T-cell (primary cell): Measurements from ENCODE around the gene AKAP6. TPM values are rescaled to one million over a fixed set of nuclear protein-coding genes. Genes with fewer than 3 reads are reported as not detected.

Experiments used
- ATAC-seq, 4 experiments: fragments of 200-7000 bp in 3 of 4; fragments of 150-1000 bp in 1 of 4; cut with Tn5 transposase; replicated peaks in 1 of 4; 1 replicate in 3 of 4; 2 replicates in 1 of 4; pipeline ENCODE4 v1.10.0; 2021; ENCODE audit warnings: moderate library complexity in 3 of 4, mild to moderate bottlenecking in 2 of 4, moderate number of reproducible peaks in 1 of 4
- CTCF ChIA-PET, 2 donors: fragments of 300-600 bp; sonication (Branson Sonifier 250); formaldehyde crosslinking; loops; one replicate each; lab custom pipeline; 2022; ENCODE audit warnings: antibody characterized with exemption in 2 of 2; lab: Charles Lee
- POLR2A ChIA-PET, 2 donors: fragments of 300-600 bp; sonication (Branson Sonifier 250); formaldehyde crosslinking; loops; one replicate each; lab custom pipeline; 2022; ENCODE audit warnings: antibody characterized with exemption in 2 of 2; lab: Charles Lee
- DNase-seq, 35 experiments: peaks; one replicate each; pipeline versions ENCODE4 v3.0.0 to v3.0.0-alpha.2; 2013 to 2023
- H3K27ac ChIP-seq: one replicate; pipeline ENCODE4 v1.5.1; 2013; ENCODE audit warnings: low read length
- H3K27me3 ChIP-seq, 2 experiments: replicated peaks in 1 of 2; 1 replicate in 1 of 2; 2 replicates in 1 of 2; pipeline versions ENCODE4 v1.6.1 to v1.7.0; 2013; ENCODE audit warnings: low read length in 1 of 2, mixed read lengths in 1 of 2; ENCODE audit not compliant: control insufficient read depth in 2 of 2, insufficient read depth in 2 of 2; ENCODE audit errors: extremely low read depth in 1 of 2
- H3K36me3 ChIP-seq, 2 donors: 1 replicate in 1 of 2; 2 replicates in 1 of 2; pipeline versions ENCODE4 v1.6.1 to v1.7.0; 2013; ENCODE audit warnings: low read length in 1 of 2; ENCODE audit not compliant: control insufficient read depth in 2 of 2, insufficient read depth in 1 of 2; ENCODE audit errors: extremely low read depth in 1 of 2
- H3K4me1 ChIP-seq, 2 experiments: 1 replicate in 1 of 2; 2 replicates in 1 of 2; pipeline versions ENCODE4 v1.6.1 to v1.7.0; 2013; ENCODE audit warnings: low read length in 2 of 2, mixed read lengths in 1 of 2; ENCODE audit not compliant: insufficient read depth in 2 of 2, control insufficient read depth in 1 of 2; ENCODE audit errors: extremely low read depth in 1 of 2
- H3K4me3 ChIP-seq, 2 donors: 1 replicate in 1 of 2; 2 replicates in 1 of 2; pipeline versions ENCODE4 v1.5.1 to v1.7.0; 2013; ENCODE audit warnings: mild to moderate bottlenecking in 2 of 2, low read length in 1 of 2, moderate library complexity in 1 of 2; ENCODE audit not compliant: control insufficient read depth in 1 of 2; ENCODE audit errors: extremely low read depth in 1 of 2
- H3K9me3 ChIP-seq: 2 replicates; pipeline ENCODE4 v1.7.0; 2013
- H3K27ac Mint-ChIP-seq, 2 donors: one replicate each; pipeline ENCODE4 v1.8.0; 2020 to 2021; ENCODE audit warnings: mild to moderate bottlenecking in 2 of 2, mixed read lengths in 2 of 2
- H3K27me3 Mint-ChIP-seq, 2 donors: one replicate each; pipeline ENCODE4 v1.8.0; 2021 to 2022; ENCODE audit warnings: mixed read lengths in 2 of 2
- H3K36me3 Mint-ChIP-seq: one replicate; pipeline ENCODE4 v1.8.0; 2021; ENCODE audit warnings: mixed read lengths
- H3K4me1 Mint-ChIP-seq, 3 donors: one replicate each; pipeline ENCODE4 v1.8.0; 2020 to 2022; ENCODE audit warnings: mixed read lengths in 3 of 3, mild to moderate bottlenecking in 1 of 3
- H3K4me3 Mint-ChIP-seq, 3 donors: one replicate each; pipeline ENCODE4 v1.8.0; 2020 to 2022; ENCODE audit warnings: mild to moderate bottlenecking in 3 of 3, mixed read lengths in 3 of 3, moderate library complexity in 3 of 3
- H3K9me3 Mint-ChIP-seq, 3 donors: one replicate each; pipeline ENCODE4 v1.8.0; 2020 to 2022; ENCODE audit warnings: mixed read lengths in 3 of 3
- WGBS: methylation state at CpG from one replicate; pipeline ENCODE4 v1.1.5; 2013; ENCODE audit warnings: missing lambda C conversion rate; ENCODE audit not compliant: insufficient coverage; 5-methylcytosine and 5-hydroxymethylcytosine counted together
- total RNA-seq, 35 experiments: library from RNA in 6 of 35; stranded (reverse) in 6 of 35; fragments of 120-200 nt in 1 of 35; gene quantifications; one replicate each; pipeline versions ENCODE4 v1.2.1 to v1.2.4 and lab custom pipeline; 2013 to 2026

Gene AKAP6
- total RNA-seq, 5 donors from 2014 or later (not counting 1 experiment from before 2014, with no cell fraction given): 1.7 to 6.6 (median 2.6) TPM

GRCh38 chr14:32478050-32478449 is 149.0 kb downstream of the AKAP6 start:
- no peaks in the 10 kb centered on the region for H3K4me1 Mint-ChIP-seq
- no peak overlapping the region for H3K4me3 Mint-ChIP-seq
- Histone ChIP-seq H3K9me3 (no peaks in the 10 kb centered on the region), H3K36me3 (no peaks in the 10 kb centered on the region), H3K27ac (no peak overlapping the region), H3K4me3 (no peak overlapping the region), H3K27me3 (no peaks in the 10 kb centered on the region), H3K4me1 (no peaks in the 10 kb centered on the region)
- ATAC-seq (no peak), DNase-seq (no peak)
- no peaks in the 10 kb centered on the region for H3K9me3 Mint-ChIP-seq
- CTCF ChIA-PET: no interaction called here
- no peak overlapping the region for H3K27ac Mint-ChIP-seq
- H3K27me3 Mint-ChIP-seq: no peaks in the 10 kb centered on the region
- WGBS: 90% methylated on average over 2 of the region's 3 CpGs
- no peaks in the 10 kb centered on the region for H3K36me3 Mint-ChIP-seq
- POLR2A ChIA-PET: no interaction called here

DNA sequence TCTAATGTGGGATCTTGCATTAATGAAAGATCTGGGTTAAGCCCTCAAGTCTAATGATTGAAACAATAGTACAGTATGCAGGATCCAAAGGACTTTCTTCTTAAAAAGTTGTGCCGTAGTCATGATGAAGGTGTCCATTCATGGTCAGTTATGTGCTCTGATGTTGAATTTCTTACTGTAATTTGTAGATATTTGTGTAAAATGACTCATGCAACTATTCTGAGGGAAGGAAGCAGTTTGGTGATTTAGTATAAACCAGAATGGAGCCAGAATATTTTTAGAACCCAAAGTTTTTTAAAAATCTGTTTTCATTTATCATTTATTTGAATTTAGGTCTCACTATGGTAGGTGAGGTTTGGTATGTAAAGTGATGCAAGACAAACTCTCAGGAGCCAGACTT is 151.2 kb downstream of the AKAP6 start:
- Mint-ChIP-seq H3K36me3 (no peaks in the 10 kb centered on the region), H3K4me3 (no peak overlapping the region), H3K27me3 (no peaks in the 10 kb centered on the region), H3K4me1 (no peaks in the 10 kb centered on the region), H3K9me3 (no peaks in the 10 kb centered on the region), H3K27ac (no peak overlapping the region)
- Histone ChIP-seq H3K36me3 (no peaks in the 10 kb centered on the region), H3K4me3 (no peak overlapping the region), H3K27ac (no peak overlapping the region), H3K9me3 (no peaks in the 10 kb centered on the region), H3K27me3 (no peaks in the 10 kb centered on the region), H3K4me1 (no peaks in the 10 kb centered on the region)
- WGBS: 100% methylated on average over 1 of the region's 1 CpG
- POLR2A ChIA-PET: no interaction called here
- DNase-seq: no peak
- no peak for ATAC-seq
- CTCF ChIA-PET: no interaction called here

GRCh38 chr14:32481707-32482106 is 152.6 kb downstream of the AKAP6 start:
- H3K36me3 ChIP-seq: no peaks in the 10 kb centered on the region
- no peak overlapping the region for H3K4me3 ChIP-seq
- H3K27ac ChIP-seq: no peak overlapping the region
- Mint-ChIP-seq H3K27me3 (no peaks in the 10 kb centered on the region), H3K36me3 (no peaks in the 10 kb centered on the region), H3K27ac (no peak overlapping the region), H3K4me1 (no peaks in the 10 kb centered on the region), H3K4me3 (no peak overlapping the region), H3K9me3 (peaks cover 1 to 8% (median 6%) of the 10 kb centered on the region in 3 donors)
- H3K27me3 ChIP-seq: no peaks in the 10 kb centered on the region
- no peaks in the 10 kb centered on the region for H3K4me1 ChIP-seq
- ChIA-PET POLR2A (no interaction called here), CTCF (no interaction called here)
- H3K9me3 ChIP-seq: no peaks in the 10 kb centered on the region
- ATAC-seq (no peak), DNase-seq (no peak)
- no CpG with 5 or more reads among the region's 1 CpG for WGBS

GRCh38 chr14:32491416-32492016 is 162.4 kb downstream of the AKAP6 start:
- CTCF ChIA-PET: interaction anchor here in 1 of 2 donors (0.6 kb wide), 1 partner anchor 57 kb away, joined by 3 read pairs; no protein-coding TSS in a partner anchor

GRCh38 chr14:32492457-32492856 is 163.4 kb downstream of the AKAP6 start:
- H3K4me1 ChIP-seq: no peaks in the 10 kb centered on the region
- no peak overlapping the region for H3K27ac ChIP-seq
- Mint-ChIP-seq H3K9me3 (no peaks in the 10 kb centered on the region), H3K4me1 (no peaks in the 10 kb centered on the region), H3K27ac (no peak overlapping the region), H3K36me3 (no peaks in the 10 kb centered on the region), H3K4me3 (no peak overlapping the region), H3K27me3 (peaks cover 2 to 7% of the 10 kb centered on the region in 2 donors)
- no peak for ATAC-seq
- H3K27me3 ChIP-seq: no peaks in the 10 kb centered on the region
- DNase-seq: no peak
- no peaks in the 10 kb centered on the region for H3K9me3 ChIP-seq
- CTCF ChIA-PET: interaction anchor here in 1 of 2 donors (0.6 kb wide), 1 partner anchor 56 kb away, joined by 3 read pairs; no protein-coding TSS in a partner anchor
- H3K4me3 ChIP-seq: no peak overlapping the region
- H3K36me3 ChIP-seq: no peaks in the 10 kb centered on the region
- POLR2A ChIA-PET: no interaction called here

More at GRCh38 chr14:32491416-32492016, 162.4 kb downstream of the AKAP6 start:
- no peak overlapping the region for H3K4me3 ChIP-seq
- DNase-seq: no peak
- no peaks in the 10 kb centered on the region for H3K36me3 ChIP-seq
- no peak overlapping the region for H3K27ac ChIP-seq
- H3K4me3 Mint-ChIP-seq: no peak overlapping the region
- H3K27me3 ChIP-seq: no peaks in the 10 kb centered on the region
- H3K27me3 Mint-ChIP-seq: peaks cover 2 to 7% of the 10 kb centered on the region in 2 donors
- H3K4me1 ChIP-seq: no peaks in the 10 kb centered on the region
- POLR2A ChIA-PET: interaction anchor here in 1 of 2 donors (0.7 kb wide), 1 partner anchor 1361 kb away, joined by 3 read pairs; no protein-coding TSS in a partner anchor
- H3K9me3 ChIP-seq: no peaks in the 10 kb centered on the region
- no peaks in the 10 kb centered on the region for H3K4me1 Mint-ChIP-seq
- no peak overlapping the region for H3K27ac Mint-ChIP-seq
- no CpG with 5 or more reads among the region's 3 CpGs for WGBS
- no peak for ATAC-seq
- H3K36me3 Mint-ChIP-seq: no peaks in the 10 kb centered on the region
- H3K9me3 Mint-ChIP-seq: peaks cover 0 to 3% (median 2%) of the 10 kb centered on the region in 3 donors

DNA sequence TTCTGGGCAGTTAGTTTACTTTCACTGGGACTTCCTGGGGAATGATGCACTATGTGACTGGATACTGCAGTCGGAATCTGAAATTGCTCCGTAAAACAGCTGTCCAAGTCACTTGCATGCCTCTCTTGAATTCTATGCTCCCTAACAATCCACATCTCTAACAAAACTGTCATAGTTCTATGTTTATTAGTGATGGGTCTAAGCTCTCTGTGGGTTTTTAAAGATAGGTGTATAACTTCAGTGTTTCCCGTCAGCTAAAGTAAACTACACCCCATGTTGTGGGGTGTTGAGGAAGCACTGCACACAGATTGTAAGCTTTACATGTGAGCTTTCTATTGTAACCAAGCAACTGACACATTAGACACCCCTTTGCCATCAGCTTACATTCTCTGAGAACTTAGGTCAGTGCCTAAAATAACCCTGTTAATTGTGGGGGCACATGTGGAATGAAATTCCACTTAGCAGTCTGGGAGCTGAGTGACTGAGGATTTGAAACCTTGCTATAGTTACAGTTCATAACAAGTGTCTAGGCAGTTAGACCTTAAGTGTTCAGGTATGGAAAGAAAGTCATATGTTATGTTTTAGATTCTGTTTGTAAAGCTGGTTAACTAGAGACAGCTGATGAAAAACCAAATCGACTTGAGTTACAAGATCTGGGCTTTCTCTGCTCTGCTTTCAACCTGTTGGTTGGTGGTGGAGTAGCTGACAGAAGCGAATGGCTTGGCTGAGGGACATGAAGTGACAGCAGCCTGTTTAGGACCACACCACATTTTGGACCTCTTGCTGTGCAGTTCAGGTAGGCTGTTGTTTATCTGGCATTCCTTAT is 165.7 kb downstream of the AKAP6 start:
- Histone ChIP-seq H3K27me3 (no peaks in the 10 kb centered on the region), H3K27ac (no peak overlapping the region), H3K36me3 (no peaks in the 10 kb centered on the region), H3K4me3 (no peak overlapping the region), H3K4me1 (no peaks in the 10 kb centered on the region), H3K9me3 (no peaks in the 10 kb centered on the region)
- whole genome bisulfite sequencing: 56% methylated on average over 2 of the region's 5 CpGs
- peaks cover 2 to 7% of the 10 kb centered on the region in 2 donors for H3K27me3 Mint-ChIP-seq
- H3K9me3 Mint-ChIP-seq: no peaks in the 10 kb centered on the region
- H3K36me3 Mint-ChIP-seq: no peaks in the 10 kb centered on the region
- H3K4me3 Mint-ChIP-seq: no peak overlapping the region
- no peaks in the 10 kb centered on the region for H3K4me1 Mint-ChIP-seq
- no peak for DNase-seq
- ChIA-PET CTCF (interaction anchor here (0.5 to 0.7 kb wide), 2 partner anchors 66 to 1807 kb away, joined by 3 to 4 read pairs; no protein-coding TSS in a partner anchor), POLR2A (no interaction called here)
- no peak for ATAC-seq
- H3K27ac Mint-ChIP-seq: no peak overlapping the region
